Stimulated activated CD4-positive, alpha-beta T cell treated with anti-CD3 and anti-CD28 coated beads, Interleukin-15, amount 100 ng/mL, for 1 hour (primary cell): ENCODE data around the gene SLC4A8.

Experiments used
- DNase-seq, 2 donors: peaks; one replicate each; pipeline ENCODE4 v3.0.0-alpha.2; 2020; ENCODE audit warnings: low read depth in 1 of 2, low spot score in 1 of 2

The SLC4A8 gene

DNA sequence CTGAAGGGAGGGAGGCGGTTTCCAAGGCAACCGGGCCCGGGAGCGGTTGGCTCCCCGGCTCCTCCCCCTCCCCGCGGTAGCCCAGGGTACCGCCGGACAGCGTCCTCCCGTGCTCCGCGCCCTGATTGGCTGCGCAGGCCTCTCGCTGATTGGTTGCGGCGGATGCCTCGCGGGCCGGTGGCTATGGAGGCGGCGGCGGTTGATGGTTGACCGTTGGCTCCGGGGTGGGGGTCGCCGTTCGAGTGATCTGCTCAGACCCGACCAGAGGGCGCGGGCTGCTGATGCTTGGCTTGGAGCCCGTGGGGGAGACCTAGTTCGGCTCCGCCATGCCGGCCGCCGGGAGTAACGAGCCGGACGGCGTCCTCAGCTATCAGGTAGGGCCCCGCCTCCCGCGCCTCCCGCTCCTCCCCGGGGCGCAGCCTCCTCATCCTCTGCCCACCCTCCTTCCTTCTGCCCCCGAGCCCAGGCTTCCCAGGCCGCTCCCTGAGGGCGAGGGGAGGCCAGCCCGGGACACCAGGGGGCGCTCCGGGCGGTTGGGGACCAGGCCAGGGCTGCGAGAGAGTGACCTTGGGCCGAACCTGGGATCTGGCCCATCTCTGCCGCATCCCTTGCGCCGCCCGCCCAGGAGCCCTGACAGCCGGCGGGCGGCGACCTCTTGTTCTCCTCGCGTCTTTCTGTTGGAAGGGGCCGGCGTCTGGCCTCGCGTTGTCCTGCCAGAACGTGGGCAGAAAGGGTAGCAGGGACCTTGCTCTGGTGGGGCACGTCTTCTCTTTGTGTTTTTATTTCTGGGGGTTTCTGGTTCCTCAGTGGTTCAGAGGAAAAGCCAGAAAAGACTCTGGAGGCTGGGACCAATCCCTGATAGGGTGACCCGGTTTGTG, at the start of gene SLC4A8:
Gene SLC4A8, plus strand, starts transcription at position 170 of the 878 bp plus-strand sequence. Its CDS starts 157 bp downstream, at position 327.
- peak; percentile 41 to 49 for DNase-seq

DNA sequence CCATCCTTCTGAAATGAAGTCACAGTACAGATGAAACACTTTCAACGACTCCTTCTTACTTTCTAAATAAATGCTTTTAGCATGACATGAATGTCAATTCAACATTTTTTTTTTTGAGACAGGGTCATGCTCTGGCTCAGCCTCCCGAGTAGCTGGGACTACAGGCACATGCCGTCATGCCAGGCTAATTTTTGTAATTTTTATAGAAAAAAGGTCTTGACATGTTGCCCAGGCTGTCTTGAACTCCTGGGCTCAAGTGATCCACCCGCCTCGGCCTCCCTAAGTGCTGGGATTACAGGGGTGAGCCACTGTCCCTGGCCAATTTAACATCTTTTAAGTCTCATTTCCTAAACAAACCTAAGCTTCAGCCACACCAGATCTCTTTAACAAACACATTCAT, 49.8 kb upstream of the SLC4A8 start:
- DNase-seq: no peak

DNA sequence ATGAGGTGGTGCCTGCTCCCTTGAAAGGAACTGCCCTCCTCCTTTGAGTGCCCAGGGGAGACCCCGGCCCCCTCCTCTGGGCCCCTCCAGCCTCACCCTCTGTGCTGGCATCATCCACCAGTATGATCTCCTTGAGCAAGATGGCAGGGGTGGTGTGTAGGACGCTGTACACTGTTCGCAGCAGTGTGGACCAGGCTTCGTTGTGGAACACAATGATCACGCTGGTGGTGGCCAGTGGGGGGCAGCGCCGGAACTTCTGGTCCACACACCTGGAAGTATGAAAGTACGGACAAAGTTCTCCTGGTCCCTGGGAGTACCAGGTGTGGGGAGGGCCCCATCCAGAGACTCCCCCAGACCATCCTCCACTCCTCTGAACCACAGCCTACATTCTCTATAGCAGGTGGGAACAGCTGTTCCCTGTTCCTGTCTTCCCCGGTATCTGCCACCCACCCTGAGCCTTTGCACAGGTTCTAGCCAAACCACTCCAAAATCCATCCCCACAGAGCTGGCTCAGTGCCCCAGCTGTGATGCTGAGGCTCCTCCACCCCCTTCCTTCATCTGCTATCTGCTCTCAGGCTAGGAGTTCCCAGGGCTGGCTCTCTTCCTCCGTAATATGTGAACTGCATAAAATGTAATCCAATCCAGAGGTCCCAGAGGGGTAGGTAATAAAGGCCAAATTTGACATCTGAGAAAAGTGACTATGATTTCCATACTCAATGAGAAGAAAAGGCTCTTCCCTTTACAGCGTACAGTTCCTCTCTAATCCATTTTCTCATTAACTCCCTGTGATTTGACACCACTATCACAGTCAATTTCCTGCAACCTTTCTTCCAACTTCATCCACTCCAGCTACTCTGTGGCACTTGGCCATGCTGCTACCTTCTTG, 47.3 kb upstream of the SLC4A8 start:
- no peak for DNase-seq

DNA sequence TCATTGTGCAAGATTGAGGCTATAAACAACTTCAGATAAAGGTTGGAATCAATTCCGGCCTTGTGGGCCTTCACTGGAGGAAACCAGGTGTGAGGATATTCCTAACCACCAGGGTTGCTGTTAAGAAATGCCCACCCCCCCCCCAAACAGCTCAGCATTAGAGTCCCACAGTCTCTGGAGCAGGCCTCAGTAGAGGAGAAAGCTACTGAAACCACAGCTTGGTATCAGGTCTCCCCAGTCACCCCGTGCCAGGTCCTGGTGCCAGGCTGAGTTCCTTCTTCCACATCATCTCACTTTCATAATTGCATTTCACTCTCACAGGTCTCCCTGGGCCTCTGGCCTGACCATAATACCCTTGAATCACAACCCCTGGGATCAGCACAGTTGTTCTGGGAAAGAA, 45.9 kb upstream of the SLC4A8 start:
- no peak for DNase-seq

DNA sequence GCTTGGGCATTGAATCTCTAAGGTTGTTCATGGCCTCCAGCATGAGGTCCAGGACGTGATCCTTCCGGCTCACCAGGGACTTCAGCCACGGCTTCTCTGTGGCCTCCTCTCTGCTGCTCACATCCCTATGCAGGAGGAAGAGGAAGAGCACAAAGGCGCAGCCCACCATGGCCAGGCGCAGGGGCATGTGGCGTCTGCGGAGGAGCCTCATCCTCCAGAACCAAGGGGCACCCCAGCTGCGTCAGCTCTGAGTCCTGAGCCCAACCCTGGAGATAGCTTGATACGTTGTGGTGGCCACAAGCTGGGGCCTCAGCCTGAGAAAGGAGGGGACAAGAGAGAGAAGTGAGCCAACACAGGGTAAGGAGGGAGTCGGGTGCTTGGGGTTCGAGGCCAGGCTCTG, 45.1 kb upstream of the SLC4A8 start:
- DNase-seq: no peak

DNA sequence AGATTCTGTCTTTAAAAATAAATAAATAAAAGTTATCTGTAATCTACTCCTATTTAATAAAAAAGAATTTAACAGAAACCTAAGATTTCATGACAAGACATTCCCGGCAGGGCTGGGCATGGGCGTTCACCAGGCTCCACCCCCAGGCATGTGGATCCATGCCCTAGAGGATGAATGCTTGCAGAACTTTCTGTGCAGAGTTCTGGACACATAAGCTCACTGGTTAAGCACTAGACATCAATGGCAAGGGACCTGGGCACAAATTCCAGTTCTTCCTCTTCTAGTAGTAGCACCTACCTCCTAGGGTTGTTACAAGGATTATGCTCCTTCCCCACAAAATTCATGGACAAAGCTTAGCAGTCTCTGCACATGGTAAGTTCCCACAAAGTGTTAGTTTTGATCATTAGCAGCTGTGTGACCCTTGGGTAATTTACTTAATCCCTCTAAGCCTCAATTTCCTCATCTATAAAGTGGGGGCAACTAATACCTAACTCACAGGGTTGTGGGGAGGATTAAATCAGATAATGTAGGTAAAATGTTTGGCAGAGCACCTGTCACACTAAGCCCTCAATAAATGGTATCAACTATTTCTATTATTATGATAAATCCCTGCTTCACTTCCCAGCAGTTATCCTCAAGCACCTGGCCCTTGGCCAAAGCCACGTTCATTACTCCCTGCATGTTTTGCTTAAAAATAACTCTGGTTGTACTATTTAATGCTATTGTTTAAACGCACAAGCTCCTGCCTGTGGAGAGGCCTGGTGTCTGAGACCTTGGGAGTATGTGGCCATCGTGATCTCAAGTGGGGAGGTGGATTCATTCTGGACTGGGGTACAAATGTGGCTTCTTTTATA, 43.2 kb upstream of the SLC4A8 start:
- no peak for DNase-seq

DNA sequence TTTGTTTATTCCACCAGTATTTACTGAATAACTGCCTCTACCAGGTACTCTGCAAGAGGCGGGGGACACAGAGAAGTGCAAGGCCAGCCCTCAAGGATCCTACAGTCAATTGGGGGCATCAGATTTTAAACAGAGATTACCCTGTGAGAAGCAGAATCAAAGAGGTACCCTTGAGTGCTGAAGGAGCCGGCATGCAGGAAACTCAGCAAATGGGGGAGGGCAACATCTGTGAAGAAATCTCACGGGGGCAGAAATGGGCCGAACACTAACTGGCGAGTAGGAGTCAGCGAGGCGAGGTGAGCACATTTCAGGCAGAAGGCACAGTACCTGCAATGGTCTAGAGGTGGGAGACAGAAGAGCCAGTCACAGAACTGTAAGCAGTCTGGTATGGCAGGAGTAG, 42.5 kb upstream of the SLC4A8 start:
- no peak for DNase-seq

DNA sequence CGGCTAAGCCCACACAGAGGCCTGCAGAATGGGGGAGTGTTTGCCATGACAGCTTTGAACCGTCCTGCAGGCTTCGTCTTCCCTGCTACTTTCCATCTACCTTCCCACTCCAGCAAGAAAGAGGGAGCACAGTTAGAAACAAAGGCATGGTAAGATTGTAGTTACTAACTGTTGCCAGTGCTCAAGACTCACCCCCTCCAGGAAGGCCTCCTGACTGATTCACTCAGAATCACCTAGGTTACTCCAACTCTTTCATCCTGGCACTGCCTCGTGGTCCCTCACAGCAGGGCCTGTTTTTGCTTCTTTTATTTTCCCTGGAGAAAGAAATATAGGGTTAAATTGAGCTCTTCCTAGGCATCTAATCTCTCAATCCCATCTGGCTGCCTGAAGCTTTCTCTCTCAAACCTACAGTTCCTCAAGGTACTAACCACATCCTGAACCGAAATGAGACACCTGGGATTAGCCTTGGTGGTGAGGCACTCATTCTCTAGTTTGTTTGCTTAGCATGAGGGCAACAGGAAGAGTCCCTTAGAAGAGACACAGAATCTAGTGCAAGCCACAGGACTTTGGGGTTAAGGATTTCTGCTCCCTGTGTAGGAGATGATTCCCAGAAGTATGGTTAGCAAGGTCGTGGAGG, 41.2 kb upstream of the SLC4A8 start:
- no peak for DNase-seq

DNA sequence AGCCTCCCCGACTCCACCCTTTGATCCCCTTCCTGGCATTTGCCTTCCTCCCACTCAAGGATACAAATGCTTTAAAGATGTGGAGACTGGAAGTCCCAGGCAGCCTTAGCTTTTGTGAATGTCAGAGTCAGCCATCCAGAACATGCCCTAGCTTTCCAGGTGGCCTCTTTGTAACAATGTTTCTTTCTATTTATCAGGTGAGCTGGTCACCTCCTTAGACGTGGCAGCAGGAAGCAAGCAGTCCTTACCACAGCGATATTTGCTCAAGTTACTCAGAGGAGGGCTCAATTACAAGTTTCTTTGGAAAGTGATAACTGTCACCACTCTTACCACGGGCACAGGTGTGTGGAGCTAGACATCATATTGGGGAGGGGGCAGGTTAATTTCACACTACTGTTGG, 38.3 kb upstream of the SLC4A8 start:
- no peak for DNase-seq

DNA sequence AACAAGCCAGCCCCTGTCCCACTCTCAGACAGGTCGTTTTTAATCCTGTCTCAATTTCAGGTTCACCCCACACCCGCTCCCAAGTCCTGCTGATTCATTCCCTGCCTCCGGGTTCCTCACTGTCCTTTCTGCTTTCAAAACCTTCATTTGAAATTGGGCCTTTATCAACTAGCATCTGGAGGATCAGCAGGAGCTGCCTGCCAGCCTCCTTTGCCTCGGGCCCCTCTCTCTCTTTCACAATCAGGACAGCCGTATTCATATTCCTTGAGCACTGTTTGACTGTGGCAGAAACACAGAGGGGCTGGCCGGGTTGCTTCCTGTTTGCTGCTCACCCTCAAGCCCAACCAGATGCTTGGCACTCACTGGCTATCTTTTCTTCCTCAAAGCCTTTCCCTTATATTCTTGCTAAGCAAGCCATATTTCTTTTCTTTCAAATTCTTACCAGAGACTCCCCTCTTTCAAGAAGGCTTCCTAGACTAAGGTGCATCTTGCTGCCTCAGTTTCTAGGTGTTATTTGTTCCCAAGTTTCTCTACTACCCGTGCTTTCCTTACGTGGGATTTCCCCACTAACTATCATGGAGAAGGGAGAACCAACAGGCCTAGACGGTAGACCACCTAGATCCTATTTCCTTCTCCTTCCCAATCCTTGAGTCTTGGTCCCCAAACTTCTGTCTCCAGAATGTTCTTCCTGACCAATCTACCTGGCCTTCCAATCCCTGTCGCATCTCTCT, 36.4 kb upstream of the SLC4A8 start:
- DNase-seq: no peak

DNA sequence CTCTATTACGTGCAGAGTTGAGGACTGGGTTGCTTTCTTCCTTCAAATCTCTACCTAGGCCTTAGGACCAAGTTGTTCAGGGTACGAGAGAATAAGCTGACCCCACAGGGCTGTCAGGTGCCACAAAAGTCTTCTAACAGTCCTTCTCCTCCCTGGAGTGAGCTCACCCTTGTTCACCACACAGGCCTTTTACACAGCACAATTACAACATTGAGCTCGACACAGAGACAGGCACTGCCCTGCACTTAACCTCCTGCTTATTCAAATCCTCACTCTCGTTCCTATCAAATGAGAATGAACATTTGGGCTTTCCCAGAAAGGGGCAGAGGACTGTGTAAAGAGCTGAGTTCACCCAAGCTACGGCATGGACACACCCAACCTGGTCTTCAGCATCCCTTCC, 35.8 kb upstream of the SLC4A8 start:
- DNase-seq: no peak

DNA sequence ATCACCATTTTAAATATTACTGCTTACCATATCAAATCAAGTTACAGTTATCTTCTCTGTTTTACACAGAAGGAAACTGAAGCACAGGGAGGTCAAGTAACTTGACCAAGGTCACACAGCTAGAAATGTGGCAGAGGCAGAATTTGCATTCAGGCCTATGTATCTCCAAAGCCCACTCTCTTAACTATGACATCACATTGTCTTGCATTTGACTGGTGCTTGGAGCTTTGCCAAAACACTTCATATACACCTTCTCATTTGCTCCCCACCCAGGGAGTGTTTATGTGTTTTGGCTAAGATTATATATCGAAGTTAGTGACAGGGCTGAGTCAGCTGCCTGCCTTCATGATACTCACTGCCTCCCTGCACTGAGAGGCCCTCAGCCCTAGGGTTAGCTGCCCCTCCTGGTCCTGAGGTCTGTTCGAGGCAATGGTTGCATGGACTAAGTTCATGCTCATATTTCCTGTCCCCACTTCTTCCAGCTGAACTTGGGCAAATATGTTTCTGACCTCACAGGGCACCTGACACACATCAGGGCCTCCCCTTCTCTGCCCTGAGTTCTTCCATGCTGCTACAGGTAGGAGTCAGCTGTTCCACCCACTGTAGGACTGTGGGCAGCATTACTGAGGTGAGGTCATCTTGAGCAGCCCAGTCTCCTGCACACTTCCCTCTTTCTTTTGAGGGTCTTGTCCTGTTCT, 35.2 kb upstream of the SLC4A8 start:
- no peak for DNase-seq

DNA sequence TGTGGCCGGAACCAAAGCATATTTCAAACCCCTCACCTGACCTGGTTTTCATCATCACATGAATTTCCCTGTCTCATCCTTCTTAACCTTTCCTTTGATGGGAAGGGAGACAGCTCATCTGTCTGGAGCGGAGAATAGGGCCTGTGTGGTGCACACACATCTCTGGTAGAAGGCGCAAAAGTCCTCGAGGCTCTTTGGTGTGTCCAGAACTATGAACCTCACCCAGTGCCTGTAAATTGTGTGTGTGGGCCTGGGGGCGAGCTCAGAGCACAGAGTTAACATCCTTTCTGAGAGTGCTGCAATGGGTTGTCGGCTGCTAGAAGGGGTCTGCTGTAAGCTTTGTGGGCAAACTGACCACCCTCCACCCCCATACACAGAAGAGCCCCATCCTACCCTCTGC, 34.2 kb upstream of the SLC4A8 start:
- no peak for DNase-seq

DNA sequence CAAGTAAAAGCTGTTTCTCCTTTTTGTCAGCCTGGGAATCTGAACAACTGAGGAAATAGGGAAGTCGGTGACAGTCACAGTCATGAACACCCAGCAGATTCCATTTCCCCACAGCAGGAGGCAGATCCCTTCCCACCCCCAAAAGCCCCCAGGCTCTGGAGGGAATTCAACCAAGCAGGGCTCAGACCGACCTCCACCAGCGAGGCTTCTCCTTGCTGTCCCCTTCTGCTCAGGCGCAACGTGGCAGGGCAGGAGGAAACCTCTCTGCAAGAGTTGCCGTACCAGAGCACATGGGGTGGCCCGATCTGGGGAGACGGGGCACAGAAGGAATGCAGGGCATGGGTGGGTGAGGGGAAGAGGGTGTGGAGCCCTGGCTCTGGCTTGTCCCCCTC, 33.7 kb upstream of the SLC4A8 start:
- DNase-seq: no peak

DNA sequence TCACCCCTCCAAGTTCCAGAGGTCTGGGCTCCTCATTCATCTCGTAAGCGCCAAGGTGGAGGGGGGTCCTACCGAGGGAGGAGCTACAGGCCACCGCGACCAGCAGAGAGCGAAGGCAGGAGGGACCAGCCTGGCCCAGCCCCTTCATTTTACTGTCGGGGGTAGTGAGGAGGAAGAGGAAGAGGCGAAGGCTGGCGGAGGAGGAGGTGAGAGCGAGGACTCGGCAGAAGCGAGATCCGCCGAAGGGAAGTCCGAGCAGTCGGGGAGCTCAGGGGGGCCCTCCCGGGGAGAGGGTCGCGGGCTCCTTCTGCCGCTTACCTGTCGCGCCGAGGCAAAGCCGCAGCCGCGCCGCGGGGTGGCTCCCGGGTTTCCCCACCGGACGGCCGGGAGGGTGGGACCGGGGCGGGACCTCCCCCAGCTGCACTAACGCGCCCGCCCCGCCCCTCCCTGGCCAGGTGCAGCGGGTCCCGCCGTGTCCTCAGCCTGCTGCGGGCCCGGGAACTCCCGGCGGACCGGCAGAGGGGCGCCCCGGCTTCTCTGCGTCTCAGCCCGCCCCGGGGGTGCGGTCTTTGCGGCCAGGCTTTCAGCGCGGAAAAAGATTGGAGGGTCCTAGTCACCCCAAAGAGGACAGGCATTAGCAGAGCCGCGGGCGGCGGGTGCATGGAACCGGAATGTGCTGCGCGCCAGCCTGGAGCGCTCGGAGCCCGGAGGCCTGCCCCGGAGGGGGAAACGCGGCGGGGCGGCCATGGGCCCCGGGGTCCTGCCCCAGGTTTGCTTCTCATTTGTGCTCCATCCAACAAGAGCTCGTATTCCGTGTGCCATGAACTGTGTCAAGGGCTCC, 33.1 kb upstream of the SLC4A8 start, which contains the start of gene GALNT6:
Gene GALNT6, minus strand, starts transcription at position 124 of the 841 bp plus-strand sequence. CDS start 11,625 bp downstream, outside the sequence.
- peak; percentile 51 to 66 for DNase-seq

DNA sequence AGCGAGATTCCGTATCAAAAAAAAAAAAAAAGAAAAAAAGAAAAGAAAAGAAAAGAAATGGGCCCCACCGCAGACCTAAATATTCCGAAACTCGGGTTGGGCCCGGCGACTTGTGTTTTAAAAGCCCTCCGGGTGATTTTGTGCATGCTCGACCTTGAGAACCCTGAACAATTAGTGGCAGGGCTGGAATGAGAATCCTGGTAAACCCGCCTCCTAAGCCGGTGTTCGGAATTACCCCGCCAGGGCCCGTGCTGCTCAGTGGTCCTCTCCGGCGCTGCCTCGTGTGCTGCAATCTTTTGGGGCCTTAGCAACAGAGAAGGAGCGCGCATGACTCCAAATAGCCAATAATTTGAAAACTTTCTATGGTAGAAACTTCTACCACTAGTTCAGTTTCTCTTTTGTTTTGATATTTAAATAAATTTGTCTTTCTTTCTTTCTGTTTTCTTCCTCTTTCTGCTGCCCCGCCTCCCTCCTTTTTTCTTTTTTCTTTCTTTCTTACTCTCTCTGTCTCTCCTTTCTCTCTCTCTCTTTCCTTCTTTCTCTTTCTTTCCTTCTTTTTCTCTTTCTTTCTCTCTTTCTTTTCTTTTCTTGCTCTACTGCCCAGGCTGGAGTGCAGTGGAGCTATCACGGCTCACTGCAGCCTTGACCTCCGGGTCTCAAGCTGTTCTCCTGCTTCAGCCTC, 31.9 kb upstream of the SLC4A8 start:
- DNase-seq: peak in 1 of 2 donors; percentile 19

DNA sequence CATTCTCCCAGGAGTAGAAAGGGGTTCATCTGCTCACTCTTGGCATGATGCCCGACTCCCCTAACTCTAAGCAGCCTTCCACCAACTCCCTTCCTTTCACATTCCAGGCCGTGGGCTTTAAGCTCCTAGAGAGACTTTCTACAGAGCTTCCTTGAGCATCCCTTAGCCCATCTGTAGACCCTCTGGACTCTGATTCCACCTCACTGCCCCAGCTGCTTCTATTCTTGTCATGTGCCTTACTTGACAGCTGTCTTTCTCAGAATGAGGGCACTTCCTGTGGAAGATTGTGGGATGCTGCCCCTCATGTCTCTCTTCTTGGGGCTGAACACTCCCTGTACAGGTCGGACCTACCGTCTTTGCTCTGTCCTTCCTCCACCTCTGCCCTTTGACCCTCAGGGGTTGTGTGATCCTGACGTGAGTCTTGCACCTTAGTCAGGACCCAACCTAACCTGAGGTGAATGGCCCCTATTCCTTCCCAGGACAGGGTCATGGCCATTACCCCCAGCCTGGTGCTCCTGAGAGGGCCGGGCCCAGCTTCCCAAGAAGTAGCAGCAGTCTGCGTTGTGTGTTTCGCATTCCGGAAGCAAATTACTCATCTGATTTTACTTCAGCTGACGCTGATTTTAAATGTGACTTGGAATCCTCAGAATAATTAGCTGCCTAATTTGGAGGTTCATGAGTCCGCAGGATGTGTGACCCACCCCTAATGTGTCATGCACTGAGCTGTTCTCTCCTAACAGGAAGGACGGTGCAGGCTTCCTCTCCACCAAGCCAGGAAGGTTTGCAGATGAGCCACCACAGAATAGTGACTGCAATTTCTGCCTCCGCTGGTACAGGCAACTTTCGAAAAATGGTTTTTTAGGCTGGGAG, 30.7 kb upstream of the SLC4A8 start:
- no peak for DNase-seq
